GM19043 (cell line): ENCODE measurements around the gene PPP1R15A.
"Not testable (repeated sequence)": the region's sequence is repeated elsewhere in the genome, so short reads cannot be mapped to it uniquely, and the experiment has no call there.

ENCODE experiments used
- ATAC-seq: cut with Tn5 transposase; IDR thresholded peaks from one replicate; pipeline ENCODE4 v1.9.1; 2021; ENCODE audit warnings: low read depth; ENCODE audit not compliant: unreplicated experiment

PPP1R15A gene

GRCh38 chr19:48910803-48911202 is 38.6 kb downstream of the PPP1R15A start:
- ATAC-seq: no peak

DNA sequence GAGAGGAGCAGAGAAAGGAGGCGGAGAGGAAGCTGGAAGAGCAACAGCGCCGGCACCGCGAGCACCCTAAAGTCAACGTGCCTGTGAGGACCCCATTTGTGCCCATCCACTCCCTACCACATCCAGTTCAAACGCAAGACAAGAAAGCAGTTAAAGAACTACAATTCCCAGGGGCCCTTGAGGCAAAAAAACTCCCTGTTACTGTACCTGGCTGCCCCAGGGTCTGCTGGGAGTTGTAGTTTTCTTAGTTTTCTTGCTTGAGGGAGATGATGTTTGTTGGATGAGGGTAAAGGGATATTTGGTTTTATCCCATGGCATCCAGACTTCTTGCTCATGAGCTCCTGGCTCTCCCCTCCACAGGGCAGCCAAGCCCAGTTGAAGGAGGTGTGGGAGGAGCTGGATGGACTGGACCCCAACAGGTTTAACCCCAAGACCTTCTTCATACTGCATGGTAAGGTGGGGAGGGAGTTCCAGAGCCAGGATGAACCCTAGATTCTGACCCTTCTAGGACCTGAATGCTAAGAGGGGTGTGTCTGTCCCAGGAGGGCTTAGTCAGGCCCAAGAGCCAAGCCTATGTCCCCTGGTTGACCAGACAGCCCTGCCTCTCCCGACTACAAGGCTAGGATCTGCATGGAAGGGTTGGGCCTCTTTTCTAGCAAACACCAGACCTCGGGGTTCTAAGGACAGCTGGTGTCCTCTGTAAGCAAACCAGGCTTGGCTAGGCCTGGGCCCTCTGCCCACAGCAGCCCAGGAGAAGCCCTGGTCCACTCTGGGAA is 41.1 kb downstream of the PPP1R15A start:
- ATAC-seq: no peak

DNA sequence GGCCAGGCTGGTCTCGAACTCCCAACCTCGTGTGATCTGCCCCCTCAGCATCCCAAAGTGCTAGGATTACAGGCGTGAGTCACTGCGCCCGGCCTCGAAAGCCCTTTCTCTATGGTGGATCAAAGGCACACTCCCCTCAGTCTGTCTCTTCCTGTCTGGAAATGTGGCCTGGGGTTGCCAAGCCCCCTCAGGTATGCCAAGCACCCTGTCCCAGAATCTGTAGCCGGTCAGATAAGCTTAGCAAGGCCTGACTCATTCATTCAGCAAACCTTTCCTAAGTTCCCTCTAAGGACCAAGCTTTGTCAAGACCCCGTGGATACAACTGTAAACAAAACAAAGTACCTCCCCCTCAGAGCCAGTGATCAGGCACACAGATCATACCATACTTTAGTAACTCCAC is 42.0 kb downstream of the PPP1R15A start:
- ATAC-seq: no peak

DNA sequence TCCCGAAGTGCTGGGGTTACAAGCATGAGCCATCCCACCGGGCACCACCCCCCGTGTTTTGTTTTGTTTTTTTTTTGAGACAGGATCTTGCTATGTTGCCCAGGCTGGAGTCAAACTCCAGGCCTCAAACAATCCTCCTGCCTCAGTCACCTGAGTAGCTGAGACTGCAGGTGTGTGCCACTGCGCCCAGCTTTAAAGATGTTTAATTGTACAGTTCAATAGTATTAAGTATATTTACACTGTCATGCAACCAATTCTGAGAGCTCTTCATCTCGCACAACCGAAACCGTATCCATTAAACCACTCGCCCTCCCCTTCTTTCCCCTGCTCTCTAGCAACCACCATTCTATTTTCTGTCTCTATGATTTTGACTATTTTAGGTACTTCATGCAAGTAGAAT is 43.5 kb downstream of the PPP1R15A start:
- ATAC-seq: no peak

DNA sequence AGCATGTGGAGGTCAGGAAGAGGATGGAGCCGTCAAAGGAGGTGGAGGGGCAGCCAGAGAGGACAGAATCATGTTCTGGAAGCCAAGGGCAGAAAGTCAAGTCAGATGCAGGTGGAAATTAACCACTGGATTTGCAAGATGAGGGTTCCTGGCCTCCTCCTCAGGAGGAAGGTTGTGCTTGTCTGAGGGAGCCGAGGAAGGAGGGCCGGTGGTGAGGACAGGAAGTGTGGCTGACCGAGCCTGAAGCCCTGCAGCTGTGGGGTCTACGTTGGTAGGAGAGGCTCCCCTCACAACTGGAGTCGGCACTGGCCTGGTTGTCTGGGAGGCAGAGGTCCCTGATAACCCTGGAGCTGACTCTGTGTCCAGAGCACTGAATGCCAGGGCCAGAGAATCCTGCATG is 45.9 kb downstream of the PPP1R15A start:
- no peak for ATAC-seq

GRCh38 chr19:48918801-48919247 is 46.6 kb downstream of the PPP1R15A start:
- no peak for ATAC-seq

- ATAC-seq: not testable (repeated sequence)
These were observed 47.0 kb downstream of the PPP1R15A start for GRCh38 chr19:48919271-48919670.

DNA sequence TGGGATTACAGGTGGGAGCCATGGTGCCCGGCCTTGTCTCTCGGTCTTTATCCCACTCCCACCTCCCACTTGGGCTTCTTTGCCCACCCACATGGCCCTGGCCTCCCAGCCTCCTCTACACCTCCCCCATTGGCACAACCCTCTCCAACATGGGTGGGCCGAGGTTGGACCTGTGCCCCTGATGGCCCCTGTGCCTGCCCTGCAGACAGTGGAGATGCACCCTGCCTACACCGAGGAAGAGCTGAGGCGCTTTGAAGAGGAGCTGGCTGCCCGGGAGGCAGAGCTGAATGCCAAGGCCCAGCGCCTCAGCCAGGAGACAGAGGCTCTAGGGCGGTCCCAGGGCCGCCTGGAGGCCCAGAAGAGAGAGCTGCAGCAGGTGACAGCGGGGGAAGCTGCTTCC is 48.7 kb downstream of the PPP1R15A start:
- no peak for ATAC-seq

GRCh38 chr19:48921721-48922500 is 49.7 kb downstream of the PPP1R15A start:
- ATAC-seq: no peak

DNA sequence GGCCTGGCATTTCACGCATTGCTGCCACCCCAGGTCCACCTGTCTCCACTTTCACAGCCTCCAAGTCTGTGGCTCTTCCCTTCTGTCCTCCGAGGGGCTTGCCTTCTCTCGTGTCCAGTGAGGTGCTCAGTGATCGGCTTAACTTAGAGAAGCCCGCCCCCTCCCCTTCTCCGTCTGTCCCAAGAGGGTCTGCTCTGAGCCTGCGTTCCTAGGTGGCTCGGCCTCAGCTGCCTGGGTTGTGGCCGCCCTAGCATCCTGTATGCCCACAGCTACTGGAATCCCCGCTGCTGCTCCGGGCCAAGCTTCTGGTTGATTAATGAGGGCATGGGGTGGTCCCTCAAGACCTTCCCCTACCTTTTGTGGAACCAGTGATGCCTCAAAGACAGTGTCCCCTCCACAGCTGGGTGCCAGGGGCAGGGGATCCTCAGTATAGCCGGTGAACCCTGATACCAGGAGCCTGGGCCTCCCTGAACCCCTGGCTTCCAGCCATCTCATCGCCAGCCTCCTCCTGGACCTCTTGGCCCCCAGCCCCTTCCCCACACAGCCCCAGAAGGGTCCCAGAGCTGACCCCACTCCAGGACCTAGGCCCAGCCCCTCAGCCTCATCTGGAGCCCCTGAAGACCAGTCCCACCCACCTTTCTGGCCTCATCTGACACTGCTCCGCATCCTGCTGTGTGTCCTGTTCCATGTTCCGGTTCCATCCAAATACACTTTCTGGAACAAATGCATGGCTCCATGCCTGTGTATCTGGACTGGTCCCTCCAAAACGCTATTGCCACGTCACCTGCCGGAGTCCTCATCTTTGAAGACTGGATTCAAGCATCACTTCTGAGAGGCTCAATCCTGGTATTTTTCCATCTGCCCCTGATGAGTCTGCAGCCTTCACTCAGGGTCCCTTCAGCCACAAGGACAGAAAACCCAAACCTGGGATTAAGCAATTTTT is 50.6 kb downstream of the PPP1R15A start:
- no peak for ATAC-seq

DNA sequence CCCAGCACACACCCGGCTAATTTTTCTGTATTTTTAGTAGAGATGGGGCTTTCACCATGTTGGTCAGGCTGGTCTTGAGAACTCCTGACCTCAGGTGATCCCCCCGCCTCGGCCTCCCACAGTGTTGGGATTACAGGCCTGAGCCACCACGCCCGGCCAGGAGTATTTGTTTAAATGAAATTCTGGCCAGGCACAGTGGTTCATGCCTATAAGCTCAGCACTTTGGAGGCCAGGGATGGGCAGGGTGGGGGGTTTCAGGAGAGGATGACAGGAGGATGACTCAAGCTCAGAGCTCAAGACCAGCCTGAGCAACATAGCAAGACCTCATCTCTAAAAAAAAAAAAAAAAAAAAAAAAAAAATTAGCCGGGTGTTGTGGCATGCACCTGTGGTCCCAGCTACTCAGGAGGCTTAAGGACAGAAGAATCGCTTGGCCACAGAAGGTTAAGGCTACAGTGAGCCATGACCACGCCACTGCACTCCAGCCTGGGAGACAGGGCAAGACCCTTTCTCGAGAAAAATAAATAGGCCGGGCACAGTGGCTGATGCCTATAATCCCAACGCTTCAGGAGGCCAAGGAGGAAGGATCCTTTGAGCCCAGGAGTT is 53.1 kb downstream of the PPP1R15A start:
- ATAC-seq: no peak
